H1 (cell line): Measurements from ENCODE around the gene QSOX1. TPM values are rescaled to one million over a fixed set of nuclear protein-coding genes. Genes with fewer than 3 reads are reported as not detected.

Experiments used
- CTCF ChIA-PET: fragments of 300-600 bp; sonication (Branson Sonifier 250); formaldehyde crosslinking; loops from one replicate; lab custom pipeline; 2021; ENCODE audit not compliant: partially characterized antibody; lab: Charles Lee
- POLR2A ChIA-PET: fragments of 300-600 bp; sonication (Branson Sonifier 250); formaldehyde crosslinking; loops from one replicate; lab custom pipeline; 2021; ENCODE audit warnings: inconsistent platforms; ENCODE audit not compliant: partially characterized antibody; lab: Charles Lee
- DNase-seq, 2 experiments: peaks; one replicate each; pipeline versions ENCODE4 v3.0.0 to v3.0.0-alpha.2; 2010 to 2022; ENCODE audit warnings: low spot score in 2 of 2, low read depth in 1 of 2, mixed read lengths in 1 of 2
- FAIRE-seq: peaks from 2 replicates; lab custom pipeline; 2011; peaks lifted over from hg19 to GRCh38; lab: Jason Lieb, UNC
- H2AFZ ChIP-seq: 2 replicates; pipeline ENCODE4 v1.8.1; 2012; ENCODE audit warnings: low read length, inconsistent platforms
- H2AK5ac ChIP-seq: 2 replicates; pipeline ENCODE4 v1.6.1; 2013; ENCODE audit warnings: low read depth, low read length
- H2BK120ac ChIP-seq: replicated peaks from 2 replicates; pipeline ENCODE3; 2013; ENCODE audit warnings: low read depth, low read length, inconsistent platforms
- H2BK12ac ChIP-seq: 2 replicates; pipeline ENCODE4 v1.6.1; 2013; ENCODE audit warnings: low read depth, low read length
- H2BK15ac ChIP-seq: 2 replicates; pipeline ENCODE4 v1.6.1; 2013; ENCODE audit warnings: low read length
- H2BK20ac ChIP-seq: 2 replicates; pipeline ENCODE4 v1.6.1; 2013; ENCODE audit warnings: low read length
- H2BK5ac ChIP-seq: 2 replicates; pipeline ENCODE4 v1.6.1; 2013; ENCODE audit warnings: low read depth, low read length
- H3K14ac ChIP-seq: 2 replicates; pipeline ENCODE4 v1.6.1; 2013; ENCODE audit warnings: inconsistent platforms; ENCODE audit not compliant: insufficient read length
- H3K18ac ChIP-seq: 2 replicates; pipeline ENCODE4 v1.6.1; 2013; ENCODE audit warnings: low read length; ENCODE audit errors: extremely low read depth
- H3K23ac ChIP-seq: 2 replicates; pipeline ENCODE4 v1.6.1; 2013; ENCODE audit warnings: inconsistent platforms; ENCODE audit not compliant: insufficient read length
- H3K23me2 ChIP-seq: 2 replicates; pipeline ENCODE4 v1.6.1; 2013; ENCODE audit warnings: low read depth, low read length
- H3K27ac ChIP-seq: 2 replicates; pipeline ENCODE4 v1.6.1; 2011; ENCODE audit warnings: low read depth, low read length, inconsistent platforms
- H3K27me3 ChIP-seq, 4 experiments: replicated peaks in 1 of 4; 1 replicate in 1 of 4; 2 replicates in 3 of 4; pipeline versions ENCODE4 v1.6.1 to v1.8.1; 2011 to 2013; ENCODE audit warnings: low read length in 3 of 4, mild to moderate bottlenecking in 3 of 4, inconsistent platforms in 2 of 4, mixed read lengths in 2 of 4, moderate library complexity in 1 of 4; ENCODE audit not compliant: control insufficient read depth in 3 of 4, insufficient read depth in 3 of 4; ENCODE audit errors: extremely low read depth in 1 of 4
- H3K36me3 ChIP-seq, 4 experiments: 2 replicates each; pipeline versions ENCODE4 v1.6.1 to v1.8.1; 2011 to 2013; ENCODE audit warnings: mild to moderate bottlenecking in 4 of 4, low read length in 3 of 4, moderate library complexity in 2 of 4, control low read depth in 1 of 4, inconsistent platforms in 1 of 4; ENCODE audit not compliant: insufficient read depth in 4 of 4, control insufficient read depth in 2 of 4
- H3K4ac ChIP-seq: replicated peaks from 2 replicates; pipeline ENCODE3; 2013; ENCODE audit warnings: low read length, low read depth, mixed read lengths, inconsistent platforms; ENCODE audit not compliant: insufficient read length
- H3K4me1 ChIP-seq, 4 experiments: replicated peaks in 1 of 4; 1 replicate in 1 of 4; 2 replicates in 3 of 4; pipeline versions ENCODE4 v1.6.1 to v1.8.1; 2011 to 2013; ENCODE audit warnings: low read length in 3 of 4, inconsistent platforms in 2 of 4, mixed read lengths in 1 of 4; ENCODE audit not compliant: insufficient read depth in 4 of 4, control insufficient read depth in 3 of 4
- H3K4me2 ChIP-seq, 2 experiments: 2 replicates each; pipeline versions ENCODE4 v1.6.1 to v1.8.1; 2011 to 2013; ENCODE audit warnings: low read depth in 2 of 2, low read length in 2 of 2, control low read depth in 1 of 2, inconsistent platforms in 1 of 2, mild to moderate bottlenecking in 1 of 2; ENCODE audit not compliant: insufficient read depth in 1 of 2
- H3K4me3 ChIP-seq, 4 experiments: fragments of 200-600, 300-600 bp in 1 of 4; sonication (generic), shearing (Covaris generic), sonication (Bioruptor Twin) in 1 of 4; 2 replicates each; pipeline versions ENCODE4 v1.5.1 to v1.8.1; 2011 to 2016; ENCODE audit warnings: low read length in 4 of 4, low read depth in 3 of 4, control low read depth in 2 of 4, inconsistent platforms in 2 of 4, mild to moderate bottlenecking in 2 of 4, mixed read lengths in 1 of 4, moderate library complexity in 1 of 4; ENCODE audit not compliant: insufficient read depth in 2 of 4; ENCODE audit errors: extremely low read depth in 1 of 4
- H3K56ac ChIP-seq: replicated peaks from 2 replicates; pipeline ENCODE3; 2013; ENCODE audit warnings: low read depth, mild to moderate bottlenecking, mixed read lengths, low read length, inconsistent platforms; ENCODE audit not compliant: insufficient read length
- H3K79me1 ChIP-seq: 2 replicates; pipeline ENCODE4 v1.6.1; 2013; ENCODE audit warnings: low read depth, low read length, control low read depth
- H3K79me2 ChIP-seq, 2 experiments: 2 replicates each; pipeline versions ENCODE4 v1.6.1 to v1.8.1; 2012 to 2013; ENCODE audit warnings: low read length in 2 of 2, mild to moderate bottlenecking in 2 of 2, inconsistent platforms in 1 of 2; ENCODE audit not compliant: insufficient read depth in 2 of 2, control insufficient read depth in 1 of 2
- H3K9ac ChIP-seq, 4 experiments: replicated peaks in 1 of 4; 1 replicate in 1 of 4; 2 replicates in 3 of 4; pipeline versions ENCODE4 v1.6.1 to v1.8.1; 2011 to 2013; ENCODE audit warnings: low read depth in 3 of 4, low read length in 3 of 4, control low read depth in 2 of 4, mild to moderate bottlenecking in 2 of 4, moderate library complexity in 2 of 4, inconsistent platforms in 1 of 4; ENCODE audit errors: extremely low read depth in 1 of 4
- H3K9me3 ChIP-seq, 2 experiments: 2 replicates each; pipeline versions ENCODE4 v1.6.1 to v1.8.1; 2012 to 2013; ENCODE audit warnings: mild to moderate bottlenecking in 2 of 2, moderate library complexity in 2 of 2, control low read depth in 1 of 2, inconsistent platforms in 1 of 2, low read depth in 1 of 2, low read length in 1 of 2, mixed read lengths in 1 of 2; ENCODE audit not compliant: insufficient read depth in 2 of 2
- H4K20me1 ChIP-seq, 2 experiments: replicated peaks in 1 of 2; 2 replicates each; pipeline versions ENCODE3 to v1.8.1; 2011 to 2013; ENCODE audit warnings: inconsistent platforms in 2 of 2, low read length in 2 of 2, mild to moderate bottlenecking in 1 of 2; ENCODE audit not compliant: insufficient read depth in 2 of 2, control insufficient read depth in 1 of 2
- H4K5ac ChIP-seq: 2 replicates; pipeline ENCODE4 v1.6.1; 2013; ENCODE audit warnings: low read length, low read depth, mixed read lengths, inconsistent platforms; ENCODE audit not compliant: insufficient read length
- H4K8ac ChIP-seq: 2 replicates; pipeline ENCODE4 v1.8.0; 2013; ENCODE audit warnings: mild to moderate bottlenecking, moderate library complexity, low read length, inconsistent platforms; ENCODE audit not compliant: insufficient read depth; ENCODE audit errors: extremely low read depth
- H4K91ac ChIP-seq: replicated peaks from 2 replicates; pipeline ENCODE3; 2013; ENCODE audit warnings: low read length, mixed read lengths, inconsistent platforms; ENCODE audit not compliant: insufficient read length
- EP300 ChIP-seq, 2 experiments: IDR thresholded peaks; 1 replicate in 1 of 2; 2 replicates in 1 of 2; pipeline ENCODE4 v1.6.1; 2011 to 2012; ENCODE audit warnings: low read depth in 2 of 2, low read length in 2 of 2, mild to moderate bottlenecking in 2 of 2, borderline replicate concordance in 1 of 2, inconsistent platforms in 1 of 2, moderate library complexity in 1 of 2
- SP2 ChIP-seq: IDR thresholded peaks from 2 replicates; pipeline ENCODE4 v1.6.1; 2012; ENCODE audit warnings: mild to moderate bottlenecking, low read length, inconsistent platforms
- WGBS, 2 experiments: shearing (Covaris generic) in 1 of 2; methylation state at CpG; one replicate each; pipeline versions ENCODE4 v1.1.6 to v1.1.7; 2013 to 2015; ENCODE audit warnings: low lambda C conversion rate in 2 of 2, mixed read lengths in 2 of 2, inconsistent platforms in 1 of 2, low coverage in 1 of 2, missing lambda C conversion rate in 1 of 2; ENCODE audit not compliant: insufficient replicate concordance in 2 of 2, insufficient coverage in 1 of 2, insufficient read length in 1 of 2; ENCODE audit errors: extremely low coverage in 1 of 2, missing lambda C conversion rate in 1 of 2; 5-methylcytosine and 5-hydroxymethylcytosine counted together
- polyA plus RNA-seq, 7 experiments: library from polyadenylated mRNA; depleted of rRNA in 3 of 7; stranded (reverse) in 5 of 7; unstranded in 2 of 7; fragments of >200 nt in 5 of 7; fragments of 200-250 nt in 2 of 7; gene quantifications; 1 replicate in 5 of 7; 2 replicates in 1 of 7; 4 replicates in 1 of 7; pipeline versions ENCODE4 v1.2.1 to v1.2.3, GENCODE V29; 2011 to 2013; ENCODE audit warnings: missing spikeins in 2 of 7, mixed read lengths in 2 of 7
- total RNA-seq: library from RNA; stranded (reverse); fragmentation: NEBNext Ultra II Directional; extraction: Animal tissue kit (Norgen Biotek cat#: 25700); gene quantifications from 2 replicates; pipeline ENCODE4 v1.2.1, GENCODE V29; 2021

The QSOX1 gene
- total and polyA plus RNA-seq, 2 of the 8 experiments (the other 6 are each of a cell fraction or from before 2014, with no cell fraction given): 97.7 to 123 TPM

DNA sequence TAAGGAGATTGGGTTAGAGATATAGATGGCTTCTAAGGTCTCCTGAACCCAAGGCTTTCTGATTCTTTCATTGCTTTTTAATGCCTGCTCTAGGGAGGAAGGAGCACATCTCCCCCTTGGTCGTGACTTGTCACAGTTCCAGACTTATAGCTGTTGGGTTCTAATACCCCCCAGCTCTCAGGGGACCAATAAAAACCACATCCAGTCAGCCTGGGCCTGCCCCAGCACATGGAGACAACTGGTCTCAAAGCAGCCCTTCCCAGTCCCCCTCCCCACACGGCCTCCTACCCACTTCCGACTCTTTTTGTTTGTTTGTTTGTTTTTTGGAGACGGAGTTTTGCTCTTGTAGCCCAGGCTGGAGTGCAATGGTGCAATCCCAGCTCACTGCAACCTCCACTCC lies 23.3 kb downstream of the QSOX1 start:
- H4K5ac ChIP-seq: no peak overlapping the region
- H3K4me3 ChIP-seq: no peak overlapping the region
- no peak overlapping the region for H2BK20ac ChIP-seq
- H3K56ac ChIP-seq: no peak overlapping the region
- no peaks in the 10 kb centered on the region for H3K79me2 ChIP-seq
- H2BK5ac ChIP-seq: no peak overlapping the region
- no peak overlapping the region for H3K4ac ChIP-seq
- no peak overlapping the region for H3K4me2 ChIP-seq
- no peak overlapping the region for H2BK120ac ChIP-seq
- no peaks in the 10 kb centered on the region for H3K23me2 ChIP-seq
- DNase-seq: no peak
- H3K9me3 ChIP-seq: no peaks in the 10 kb centered on the region
- ChIA-PET POLR2A (interaction anchor here (1.2 to 1.7 kb wide), 2 partner anchors 10 to 23 kb away, joined by 3 to 4 read pairs; partner anchors contain the start of gene QSOX1), CTCF (interaction anchor here (0.6 to 13.5 kb wide), 18 partner anchors 11 to 368 kb away, joined by 3 to 307 read pairs (median 10); no protein-coding TSS in a partner anchor)
- no peak for FAIRE-seq
- H3K36me3 ChIP-seq: peaks cover 0 to 3% (median under 1%) of the 10 kb centered on the region in 4 experiments; a peak in 4 of 8 replicates
- H3K18ac ChIP-seq: no peak overlapping the region
- no peak overlapping the region for H3K9ac ChIP-seq
- no peak overlapping the region for H4K91ac ChIP-seq
- no peak overlapping the region for H2AFZ ChIP-seq
- H3K14ac ChIP-seq: no peak overlapping the region
- no peak overlapping the region for H4K8ac ChIP-seq
- peaks cover 0 to 10% of the 10 kb centered on the region in 2 experiments for H4K20me1 ChIP-seq
- no peaks in the 10 kb centered on the region for H3K27me3 ChIP-seq
- TF ChIP-seq EP300 (IDR thresholded peaks at IDR 0.05; ENCODE audit: borderline replicate concordance in 1 of 2, low read depth in 2 of 2, low read length in 2 of 2) (no peak), SP2 (no peak)
- H2BK12ac ChIP-seq: no peak overlapping the region
- no peaks in the 10 kb centered on the region for H3K4me1 ChIP-seq
- no peak overlapping the region for H2AK5ac ChIP-seq
- no peak overlapping the region for H2BK15ac ChIP-seq
- 0 out of 2 replicates have a peak, but pooled peaks cover 2% of the 10 kb centered on the region for H3K79me1 ChIP-seq
- no peak overlapping the region for H3K27ac ChIP-seq
- WGBS, 2 experiments: 94% methylated on average over 4 of the region's 4 CpGs; no CpG with 5 or more reads in 1 of the 2 experiments
- no peak overlapping the region for H3K23ac ChIP-seq
